Stimulated activated CD8-positive, alpha-beta memory T cell treated with anti-CD3 and anti-CD28 coated beads, Interleukin-15, amount 100 ng/mL, for 24 hours (primary cell): ENCODE measurements around the gene DLEC1.
A peak's percentile ranks its signal among the peaks of the same experiment; 100 is the strongest.

Experiments
- DNase-seq: peaks from one replicate; pipeline ENCODE4 v3.0.0-alpha.2; 2020; ENCODE audit warnings: low read depth

The DLEC1 gene

GRCh38 chr3:38039101-38039898, at the start of gene DLEC1:
Gene DLEC1, plus strand, starts transcription at chr3:38039208. Its CDS starts 18 bp downstream, at chr3:38039226.
- DNase-seq: peak; percentile 37

- DNase-seq: no peak
These were observed 49.1 kb upstream of the DLEC1 start for GRCh38 chr3:37989821-37990480.

- no peak for DNase-seq
These were observed 48.5 kb upstream of the DLEC1 start, which contains the start of gene VILL for GRCh38 chr3:37990527-37990926. Gene VILL, plus strand, starts transcription at chr3:37990786. Its CDS starts 2,887 bp downstream, at chr3:37993673.

- DNase-seq: no peak
These were observed 47.9 kb upstream of the DLEC1 start for GRCh38 chr3:37991109-37991508.

- no peak for DNase-seq
These were observed 47.2 kb upstream of the DLEC1 start for GRCh38 chr3:37991823-37992222.

- DNase-seq: no peak
These were observed 46.5 kb upstream of the DLEC1 start for GRCh38 chr3:37992271-37993066.

- DNase-seq: no peak
These were observed 45.9 kb upstream of the DLEC1 start for GRCh38 chr3:37993067-37993455.

- no peak for DNase-seq
These were observed 45.6 kb upstream of the DLEC1 start for GRCh38 chr3:37993460-37993819.

- DNase-seq: peak; percentile 48
These were observed 45.0 kb upstream of the DLEC1 start for GRCh38 chr3:37993820-37994638.

- DNase-seq: no peak
These were observed 44.4 kb upstream of the DLEC1 start for GRCh38 chr3:37994639-37994972.

GRCh38 chr3:37995652-37996641, 43.1 kb upstream of the DLEC1 start:
- DNase-seq: no peak

GRCh38 chr3:37996785-37997301, 42.2 kb upstream of the DLEC1 start:
- peak; percentile 67 for DNase-seq

GRCh38 chr3:37997342-37997741, 41.7 kb upstream of the DLEC1 start:
- no peak for DNase-seq

- no peak for DNase-seq
These were observed 41.1 kb upstream of the DLEC1 start for GRCh38 chr3:37997791-37998370.

- no peak for DNase-seq
These were observed 39.2 kb upstream of the DLEC1 start for GRCh38 chr3:37999836-38000235.

- DNase-seq: no peak
These were observed 38.6 kb upstream of the DLEC1 start for GRCh38 chr3:38000242-38000916.

- DNase-seq: no peak
These were observed 38.0 kb upstream of the DLEC1 start for GRCh38 chr3:38000965-38001455.

GRCh38 chr3:38001456-38002081, 37.4 kb upstream of the DLEC1 start:
- DNase-seq: no peak
